ENCODE data around the gene SEMA4G.

SEMA4G gene

GRCh38 chr10:101014966-101015581 is 45.8 kb downstream of the SEMA4G start:
- no peak overlapping the region for H3K4me3 ChIP-seq (ENCODE audit: low read depth, low read length)
- ChIA-PET CTCF (interaction anchor here (0.6 to 7.2 kb wide), 32 partner anchors 8 to 1726 kb away, joined by 3 to 274 read pairs (median 4); partner anchors contain the start of genes KAZALD1, LZTS2, MRPL43 and PDZD7), POLR2A (interaction anchor here (0.8 to 2.7 kb wide), 4 partner anchors 11 to 59 kb away, joined by 3 to 14 read pairs (median 5); no protein-coding TSS in a partner anchor)
- TF ChIP-seq ZNF121 (tag by site-specific recombination; IDR thresholded peaks at IDR 0.05) (no peak), SCRT1 (tag by site-specific recombination; IDR thresholded peaks at IDR 0.05; ENCODE audit: borderline replicate concordance) (peak; percentile 17; the same call in 1 of the 2 replicates), PRDM1 (tag by site-specific recombination; IDR thresholded peaks at IDR 0.05) (0 out of 2 replicates have a peak, but pooled peaks have one; percentile 9), ZNF202 (tag by site-specific recombination; IDR thresholded peaks at IDR 0.05; ENCODE audit: borderline replicate concordance) (no peak), ZBTB7A (tag by site-specific recombination; IDR thresholded peaks at IDR 0.05; ENCODE audit: low read depth) (0 out of 2 replicates have a peak, but pooled peaks have one; percentile 10), BCL6B (tag by site-specific recombination; IDR thresholded peaks at IDR 0.05) (no peak), ZNF138 (tag by site-specific recombination; IDR thresholded peaks at IDR 0.05; ENCODE audit: borderline replicate concordance) (no peak), ZNF626 (tag by site-specific recombination; IDR thresholded peaks at IDR 0.05) (no peak), EGR2 (tag by site-specific recombination; IDR thresholded peaks at IDR 0.05; ENCODE audit: low read depth) (peak; percentile 62), TRIM28 (IDR thresholded peaks at IDR 0.05; ENCODE audit: borderline replicate concordance, low read length) (no peak), SP7 (tag by site-specific recombination; IDR thresholded peaks at IDR 0.05) (peak; percentile 23; the same call in 1 of the 2 replicates), RBAK (tag by site-specific recombination; IDR thresholded peaks at IDR 0.05) (no peak), ZIC2 (tag by site-specific recombination; IDR thresholded peaks at IDR 0.05) (no peak), OVOL3 (tag by site-specific recombination; IDR thresholded peaks at IDR 0.05) (no peak), ZNF530 (tag by site-specific recombination; IDR thresholded peaks at IDR 0.05; ENCODE audit: low read depth) (no peak), GLIS2 (tag by site-specific recombination; IDR thresholded peaks at IDR 0.05) (no peak), ZNF398 (tag by site-specific recombination; IDR thresholded peaks at IDR 0.05) (peak; percentile 48; the same call in 1 of the 2 replicates), HIC1 (tag by site-specific recombination; IDR thresholded peaks at IDR 0.05) (peak; percentile 38; the same call in 1 of the 2 replicates), SCRT2 (tag by site-specific recombination; IDR thresholded peaks at IDR 0.05) (peak; percentile 84), SALL2 (tag by site-specific recombination; IDR thresholded peaks at IDR 0.05; ENCODE audit: borderline replicate concordance) (no peak), MZF1 (tag by site-specific recombination; IDR thresholded peaks at IDR 0.05; ENCODE audit: borderline replicate concordance) (no peak), ZFHX2 (tag by site-specific recombination; conservative IDR thresholded peaks at IDR 0.05) (peak; percentile 66), ZNF600 (tag by site-specific recombination; IDR thresholded peaks at IDR 0.05) (no peak), WT1 (tag by site-specific recombination; IDR thresholded peaks at IDR 0.05) (no peak)
- TF ChIP-seq, protein P1, sequence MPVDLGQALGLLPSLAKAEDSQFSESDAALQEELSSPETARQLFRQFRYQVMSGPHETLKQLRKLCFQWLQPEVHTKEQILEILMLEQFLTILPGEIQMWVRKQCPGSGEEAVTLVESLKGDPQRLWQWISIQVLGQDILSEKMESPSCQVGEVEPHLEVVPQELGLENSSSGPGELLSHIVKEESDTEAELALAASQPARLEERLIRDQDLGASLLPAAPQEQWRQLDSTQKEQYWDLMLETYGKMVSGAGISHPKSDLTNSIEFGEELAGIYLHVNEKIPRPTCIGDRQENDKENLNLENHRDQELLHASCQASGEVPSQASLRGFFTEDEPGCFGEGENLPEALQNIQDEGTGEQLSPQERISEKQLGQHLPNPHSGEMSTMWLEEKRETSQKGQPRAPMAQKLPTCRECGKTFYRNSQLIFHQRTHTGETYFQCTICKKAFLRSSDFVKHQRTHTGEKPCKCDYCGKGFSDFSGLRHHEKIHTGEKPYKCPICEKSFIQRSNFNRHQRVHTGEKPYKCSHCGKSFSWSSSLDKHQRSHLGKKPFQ (tag by site-specific recombination; IDR thresholded peaks at IDR 0.05): no peak
- TF ChIP-seq, protein P2, sequence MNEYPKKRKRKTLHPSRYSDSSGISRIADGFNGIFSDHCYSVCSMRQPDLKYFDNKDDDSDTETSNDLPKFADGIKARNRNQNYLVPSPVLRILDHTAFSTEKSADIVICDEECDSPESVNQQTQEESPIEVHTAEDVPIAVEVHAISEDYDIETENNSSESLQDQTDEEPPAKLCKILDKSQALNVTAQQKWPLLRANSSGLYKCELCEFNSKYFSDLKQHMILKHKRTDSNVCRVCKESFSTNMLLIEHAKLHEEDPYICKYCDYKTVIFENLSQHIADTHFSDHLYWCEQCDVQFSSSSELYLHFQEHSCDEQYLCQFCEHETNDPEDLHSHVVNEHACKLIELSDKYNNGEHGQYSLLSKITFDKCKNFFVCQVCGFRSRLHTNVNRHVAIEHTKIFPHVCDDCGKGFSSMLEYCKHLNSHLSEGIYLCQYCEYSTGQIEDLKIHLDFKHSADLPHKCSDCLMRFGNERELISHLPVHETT (tag by site-specific recombination; IDR thresholded peaks at IDR 0.05): no peak
- TF ChIP-seq, protein P3, sequence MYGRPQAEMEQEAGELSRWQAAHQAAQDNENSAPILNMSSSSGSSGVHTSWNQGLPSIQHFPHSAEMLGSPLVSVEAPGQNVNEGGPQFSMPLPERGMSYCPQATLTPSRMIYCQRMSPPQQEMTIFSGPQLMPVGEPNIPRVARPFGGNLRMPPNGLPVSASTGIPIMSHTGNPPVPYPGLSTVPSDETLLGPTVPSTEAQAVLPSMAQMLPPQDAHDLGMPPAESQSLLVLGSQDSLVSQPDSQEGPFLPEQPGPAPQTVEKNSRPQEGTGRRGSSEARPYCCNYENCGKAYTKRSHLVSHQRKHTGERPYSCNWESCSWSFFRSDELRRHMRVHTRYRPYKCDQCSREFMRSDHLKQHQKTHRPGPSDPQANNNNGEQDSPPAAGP (tag by site-specific recombination; IDR thresholded peaks at IDR 0.05): no peak
- H3K27ac ChIP-seq (ENCODE audit: extremely low read depth, low read depth, low read length): no peak overlapping the region
- H3K36me3 ChIP-seq (ENCODE audit: control insufficient read depth in 2 of 2, insufficient read depth in 1 of 2, low read length in 2 of 2): no peaks in the 10 kb centered on the region
- peaks cover 2% of the 10 kb centered on the region; the same call in 1 of the 2 replicates for H3K4me1 ChIP-seq (ENCODE audit: control insufficient read depth, insufficient read depth, low read length)
- no peaks in the 10 kb centered on the region for H3K9me3 ChIP-seq (ENCODE audit: control insufficient read depth, insufficient read depth, low read depth, low read length)

Data from HEK293 (cell line).